Lung (tissue), 12 donors: Measurements from ENCODE around the gene ZNF574. TPM values are rescaled to one million over a fixed set of nuclear protein-coding genes. Genes with fewer than 3 reads are reported as not detected.

Experiments used
- ATAC-seq: fragments of 200-7000 bp; cut with Tn5 transposase; one replicate; pipeline ENCODE4 v1.9.1; 2020; ENCODE audit warnings: moderate number of reproducible peaks; ENCODE audit not compliant: insufficient read depth, low FRiP score
- DNase-seq, 3 donors: peaks; one replicate each; pipeline ENCODE4 v3.0.0-alpha.2; 2013 to 2017
- H3K27ac ChIP-seq, 2 donors: one replicate each; pipeline ENCODE4 v1.5.1; 2013; ENCODE audit warnings: mild to moderate bottlenecking in 2 of 2, moderate library complexity in 2 of 2, control low read depth in 1 of 2, inconsistent platforms in 1 of 2, low read depth in 1 of 2, low read length in 1 of 2
- H3K27me3 ChIP-seq, 3 donors: one replicate each; pipeline ENCODE4 v1.5.1; 2013; ENCODE audit warnings: low read length in 2 of 3; ENCODE audit not compliant: control insufficient read depth in 3 of 3, insufficient read depth in 3 of 3
- H3K36me3 ChIP-seq, 4 donors: one replicate each; pipeline ENCODE4 v1.5.1; 2013; ENCODE audit warnings: low read length in 4 of 4, mild to moderate bottlenecking in 1 of 4, moderate library complexity in 1 of 4; ENCODE audit not compliant: control insufficient read depth in 4 of 4, insufficient read depth in 4 of 4
- H3K4me1 ChIP-seq, 5 donors: one replicate each; pipeline ENCODE4 v1.5.1; 2013; ENCODE audit warnings: low read length in 5 of 5, mild to moderate bottlenecking in 2 of 5, moderate library complexity in 1 of 5; ENCODE audit not compliant: control insufficient read depth in 5 of 5, insufficient read depth in 5 of 5
- H3K4me3 ChIP-seq: one replicate; pipeline ENCODE4 v1.5.1; 2013; ENCODE audit warnings: mild to moderate bottlenecking, control low read depth, moderate library complexity
- H3K9ac ChIP-seq, 2 donors: one replicate each; pipeline ENCODE4 v1.5.1; 2013; ENCODE audit warnings: low read length in 2 of 2, control low read depth in 1 of 2; ENCODE audit not compliant: insufficient read depth in 1 of 2
- H3K9me3 ChIP-seq, 4 donors: one replicate each; pipeline ENCODE4 v1.5.1; 2013; ENCODE audit warnings: low read length in 3 of 4, mild to moderate bottlenecking in 1 of 4, moderate library complexity in 1 of 4; ENCODE audit not compliant: control insufficient read depth in 4 of 4, insufficient read depth in 3 of 4
- WGBS, 2 donors: extraction: QIAGEN DNeasy Blood & Tissue Kit; methylation state at CpG; one replicate each; pipeline ENCODE4 v1.1.7; 2013; 5-methylcytosine and 5-hydroxymethylcytosine counted together
- polyA plus RNA-seq, 2 donors: library from polyadenylated mRNA; stranded (reverse); fragments of 200-250 nt; gene quantifications; one replicate each; pipeline ENCODE4 v1.2.1, GENCODE V29; 2013
- total RNA-seq, 2 donors: library from RNA; depleted of rRNA in 1 of 2; stranded (reverse); fragments of >200 nt in 1 of 2; gene quantifications; one replicate each; pipeline ENCODE4 v1.2.1, GENCODE V29; 2014 to 2021
- TF ChIP-seq, protein P1 (sequence below): IDR thresholded peaks from 2 replicates; pipeline ENCODE4 v1.5.1; 2012; ENCODE audit warnings: mild to moderate bottlenecking; ENCODE audit errors: control extremely low read depth, extremely low read depth
- donor health status: control.
- donor health status: control.
- donor health status: Bipolar disorder and iron deficiency.
- donor health status: healthy.
- donor health status: DM: yes; HTN: yes; CAD: no.

Gene ZNF574
- total and polyA plus RNA-seq, 4 donors: 6.8 to 13.7 (median 10.1) TPM

DNA sequence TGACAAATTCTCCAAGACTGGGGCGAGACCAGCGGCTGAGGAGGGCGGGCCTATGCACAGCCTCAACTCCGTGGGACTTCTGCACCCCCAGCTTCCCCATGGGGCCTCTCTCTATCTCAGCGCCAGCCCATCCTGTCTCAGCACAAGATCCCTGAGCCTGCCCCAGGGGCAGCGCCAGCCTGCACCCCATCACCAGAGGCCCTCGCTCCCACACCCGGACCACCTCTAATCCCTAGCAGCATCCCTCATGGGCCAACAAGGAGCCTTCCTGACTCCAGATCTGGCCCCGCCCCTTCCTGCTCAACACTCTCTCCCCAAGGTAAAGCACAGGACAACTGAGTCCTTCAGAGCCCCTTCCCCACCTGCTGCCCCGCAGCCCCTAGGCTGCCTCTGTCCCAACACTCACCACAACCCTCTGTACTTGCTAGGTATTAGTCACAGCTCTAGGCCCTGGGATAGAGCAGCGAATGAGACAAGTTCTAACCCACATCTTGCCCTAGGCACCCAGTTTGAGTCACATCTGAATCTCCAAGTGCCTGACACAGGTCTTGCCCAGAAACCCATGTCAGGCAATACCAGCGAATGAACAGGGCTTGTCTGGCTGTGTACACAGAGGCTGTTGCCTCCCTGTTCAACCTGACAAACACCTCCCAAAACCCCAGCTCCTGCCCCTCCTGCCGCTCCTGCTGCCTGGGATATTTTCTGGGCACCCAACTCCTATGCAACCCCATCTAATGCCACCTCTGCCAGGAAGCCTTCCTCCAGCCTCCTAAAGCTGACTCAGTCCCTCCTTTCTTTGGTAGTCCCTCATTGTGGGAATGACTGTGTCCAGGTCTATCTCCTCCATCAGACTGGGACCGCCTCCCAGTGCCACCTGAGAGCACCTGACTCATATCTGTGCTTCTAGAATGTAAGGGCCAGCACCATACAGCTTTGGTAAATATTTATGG, 24.5 kb upstream of the ZNF574 start:
- no peak overlapping the region for H3K4me3 ChIP-seq
- WGBS, 2 donors: 88 to 90% methylated on average over 14 of the region's 14 CpGs
- no peak for DNase-seq
- no peaks in the 10 kb centered on the region for H3K9me3 ChIP-seq
- TF ChIP-seq, protein P1, sequence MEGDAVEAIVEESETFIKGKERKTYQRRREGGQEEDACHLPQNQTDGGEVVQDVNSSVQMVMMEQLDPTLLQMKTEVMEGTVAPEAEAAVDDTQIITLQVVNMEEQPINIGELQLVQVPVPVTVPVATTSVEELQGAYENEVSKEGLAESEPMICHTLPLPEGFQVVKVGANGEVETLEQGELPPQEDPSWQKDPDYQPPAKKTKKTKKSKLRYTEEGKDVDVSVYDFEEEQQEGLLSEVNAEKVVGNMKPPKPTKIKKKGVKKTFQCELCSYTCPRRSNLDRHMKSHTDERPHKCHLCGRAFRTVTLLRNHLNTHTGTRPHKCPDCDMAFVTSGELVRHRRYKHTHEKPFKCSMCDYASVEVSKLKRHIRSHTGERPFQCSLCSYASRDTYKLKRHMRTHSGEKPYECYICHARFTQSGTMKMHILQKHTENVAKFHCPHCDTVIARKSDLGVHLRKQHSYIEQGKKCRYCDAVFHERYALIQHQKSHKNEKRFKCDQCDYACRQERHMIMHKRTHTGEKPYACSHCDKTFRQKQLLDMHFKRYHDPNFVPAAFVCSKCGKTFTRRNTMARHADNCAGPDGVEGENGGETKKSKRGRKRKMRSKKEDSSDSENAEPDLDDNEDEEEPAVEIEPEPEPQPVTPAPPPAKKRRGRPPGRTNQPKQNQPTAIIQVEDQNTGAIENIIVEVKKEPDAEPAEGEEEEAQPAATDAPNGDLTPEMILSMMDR: no peak
- no peak for ATAC-seq
- H3K27me3 ChIP-seq: no peaks in the 10 kb centered on the region
- no peaks in the 10 kb centered on the region for H3K36me3 ChIP-seq
- no peaks in the 10 kb centered on the region for H3K4me1 ChIP-seq
- no peak overlapping the region for H3K27ac ChIP-seq
- no peak overlapping the region for H3K9ac ChIP-seq

DNA sequence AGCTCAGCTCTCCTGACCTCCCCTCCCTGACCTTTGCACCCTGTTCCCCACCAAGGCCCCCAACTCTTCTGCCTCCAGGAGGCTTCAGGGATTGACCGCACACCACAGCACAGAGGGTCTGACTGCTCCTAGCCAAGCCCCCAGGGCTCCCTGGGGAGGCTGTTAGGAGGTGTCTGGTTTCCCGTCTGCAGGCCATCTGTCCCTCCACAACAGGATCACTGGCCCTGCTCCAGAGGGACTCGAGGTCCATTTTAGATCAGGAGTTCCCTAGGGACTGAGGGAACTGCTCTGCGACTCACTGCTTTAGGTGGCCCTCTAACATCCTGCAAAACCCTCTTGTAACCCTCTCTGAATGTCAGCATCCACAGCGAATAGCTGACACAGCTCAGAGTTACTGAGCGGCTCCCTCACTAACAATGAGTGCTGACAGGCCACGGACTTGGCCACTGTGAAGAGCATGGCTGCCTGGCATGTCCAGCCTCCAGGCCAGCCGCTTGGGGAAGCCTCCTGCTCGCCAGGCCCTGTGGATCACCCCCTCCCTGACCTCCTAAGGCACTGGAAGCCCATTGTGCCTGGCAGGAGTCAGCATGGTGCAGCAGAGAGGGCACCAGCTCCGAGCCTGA, 23.6 kb upstream of the ZNF574 start:
- ATAC-seq (no peak), DNase-seq (no peak)
- TF ChIP-seq, protein P1: no peak
- no peaks in the 10 kb centered on the region for H3K36me3 ChIP-seq
- no peaks in the 10 kb centered on the region for H3K4me1 ChIP-seq
- no peaks in the 10 kb centered on the region for H3K27me3 ChIP-seq
- H3K9me3 ChIP-seq: no peaks in the 10 kb centered on the region
- H3K27ac ChIP-seq: no peak overlapping the region
- 72 to 83% methylated on average over 10 of the region's 10 CpGs for WGBS, 2 donors
- no peak overlapping the region for H3K9ac ChIP-seq
- H3K4me3 ChIP-seq: no peak overlapping the region

DNA sequence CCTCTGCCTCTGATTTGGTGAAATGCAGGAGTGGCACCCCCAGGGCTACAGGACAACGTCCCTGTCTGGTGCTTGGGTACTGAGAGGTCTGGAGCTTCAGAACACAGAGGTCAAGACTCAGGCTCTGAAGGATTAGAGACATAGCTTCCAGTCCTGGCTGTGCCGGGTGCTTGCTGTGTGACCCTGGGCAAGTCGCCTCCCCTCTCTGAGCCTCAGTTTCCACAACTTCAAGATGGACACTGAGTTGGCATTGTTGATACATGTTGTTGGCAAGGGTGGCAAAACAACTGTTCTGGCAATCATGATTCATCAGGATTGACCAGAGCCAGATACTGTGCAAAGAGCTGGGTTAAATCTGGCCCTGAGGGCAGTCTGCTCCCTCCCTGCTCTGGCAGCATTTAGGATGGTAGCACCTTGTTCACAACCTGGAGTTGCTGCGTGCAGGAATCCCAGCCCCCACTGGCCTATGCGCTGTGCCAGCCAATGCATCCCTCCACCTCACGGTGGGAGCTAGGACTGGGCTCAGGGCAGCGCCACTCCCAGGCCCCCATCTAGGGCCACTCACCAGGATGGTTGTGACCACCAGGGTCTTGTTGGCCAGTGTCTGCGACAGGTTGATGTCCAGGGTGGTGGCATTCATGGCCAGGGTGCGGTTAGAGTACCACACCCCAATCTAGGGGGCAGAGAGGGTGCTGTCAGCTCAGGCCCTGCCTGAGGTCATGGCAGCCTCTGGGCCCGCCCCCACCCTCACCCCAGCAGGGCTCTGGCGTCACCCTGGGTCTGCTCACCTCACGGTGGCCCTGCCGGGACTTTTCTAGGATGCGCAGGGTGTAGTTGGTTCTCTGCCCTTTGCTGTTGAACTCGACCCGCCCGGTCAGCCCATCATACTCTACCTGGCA, 22.7 kb upstream of the ZNF574 start:
- TF ChIP-seq, protein P1: no peak
- no peak for DNase-seq
- H3K36me3 ChIP-seq: no peaks in the 10 kb centered on the region
- H3K4me3 ChIP-seq: no peak overlapping the region
- H3K27me3 ChIP-seq: no peaks in the 10 kb centered on the region
- peak; percentile 15 for ATAC-seq
- 91 to 92% methylated on average over 17 of the region's 17 CpGs for WGBS, 2 donors
- H3K4me1 ChIP-seq: no peaks in the 10 kb centered on the region
- no peak overlapping the region for H3K27ac ChIP-seq
- H3K9me3 ChIP-seq: no peaks in the 10 kb centered on the region
- H3K9ac ChIP-seq: no peak overlapping the region
